H1 (cell line): Measurements from ENCODE around the gene CD58. TPM values are rescaled to one million over a fixed set of nuclear protein-coding genes. Genes with fewer than 3 reads are reported as not detected.

ENCODE experiments used
- CTCF ChIA-PET: fragments of 300-600 bp; sonication (Branson Sonifier 250); formaldehyde crosslinking; loops from one replicate; lab custom pipeline; 2021; ENCODE audit not compliant: partially characterized antibody; lab: Charles Lee
- POLR2A ChIA-PET: fragments of 300-600 bp; sonication (Branson Sonifier 250); formaldehyde crosslinking; loops from one replicate; lab custom pipeline; 2021; ENCODE audit warnings: inconsistent platforms; ENCODE audit not compliant: partially characterized antibody; lab: Charles Lee
- DNase-seq, 2 experiments: peaks; one replicate each; pipeline versions ENCODE4 v3.0.0 to v3.0.0-alpha.2; 2010 to 2022; ENCODE audit warnings: low spot score in 2 of 2, low read depth in 1 of 2, mixed read lengths in 1 of 2
- FAIRE-seq: peaks from 2 replicates; lab custom pipeline; 2011; peaks lifted over from hg19 to GRCh38; lab: Jason Lieb, UNC
- H2AFZ ChIP-seq: 2 replicates; pipeline ENCODE4 v1.8.1; 2012; ENCODE audit warnings: low read length, inconsistent platforms
- H2AK5ac ChIP-seq: 2 replicates; pipeline ENCODE4 v1.6.1; 2013; ENCODE audit warnings: low read depth, low read length
- H2BK120ac ChIP-seq: replicated peaks from 2 replicates; pipeline ENCODE3; 2013; ENCODE audit warnings: low read depth, low read length, inconsistent platforms
- H2BK12ac ChIP-seq: 2 replicates; pipeline ENCODE4 v1.6.1; 2013; ENCODE audit warnings: low read depth, low read length
- H2BK15ac ChIP-seq: 2 replicates; pipeline ENCODE4 v1.6.1; 2013; ENCODE audit warnings: low read length
- H2BK20ac ChIP-seq: 2 replicates; pipeline ENCODE4 v1.6.1; 2013; ENCODE audit warnings: low read length
- H2BK5ac ChIP-seq: 2 replicates; pipeline ENCODE4 v1.6.1; 2013; ENCODE audit warnings: low read depth, low read length
- H3K14ac ChIP-seq: 2 replicates; pipeline ENCODE4 v1.6.1; 2013; ENCODE audit warnings: inconsistent platforms; ENCODE audit not compliant: insufficient read length
- H3K18ac ChIP-seq: 2 replicates; pipeline ENCODE4 v1.6.1; 2013; ENCODE audit warnings: low read length; ENCODE audit errors: extremely low read depth
- H3K23ac ChIP-seq: 2 replicates; pipeline ENCODE4 v1.6.1; 2013; ENCODE audit warnings: inconsistent platforms; ENCODE audit not compliant: insufficient read length
- H3K23me2 ChIP-seq: 2 replicates; pipeline ENCODE4 v1.6.1; 2013; ENCODE audit warnings: low read depth, low read length
- H3K27ac ChIP-seq: 2 replicates; pipeline ENCODE4 v1.6.1; 2011; ENCODE audit warnings: low read depth, low read length, inconsistent platforms
- H3K27me3 ChIP-seq, 4 experiments: replicated peaks in 1 of 4; 1 replicate in 1 of 4; 2 replicates in 3 of 4; pipeline versions ENCODE4 v1.6.1 to v1.8.1; 2011 to 2013; ENCODE audit warnings: low read length in 3 of 4, mild to moderate bottlenecking in 3 of 4, inconsistent platforms in 2 of 4, mixed read lengths in 2 of 4, moderate library complexity in 1 of 4; ENCODE audit not compliant: control insufficient read depth in 3 of 4, insufficient read depth in 3 of 4; ENCODE audit errors: extremely low read depth in 1 of 4
- H3K36me3 ChIP-seq, 4 experiments: 2 replicates each; pipeline versions ENCODE4 v1.6.1 to v1.8.1; 2011 to 2013; ENCODE audit warnings: mild to moderate bottlenecking in 4 of 4, low read length in 3 of 4, moderate library complexity in 2 of 4, control low read depth in 1 of 4, inconsistent platforms in 1 of 4; ENCODE audit not compliant: insufficient read depth in 4 of 4, control insufficient read depth in 2 of 4
- H3K4ac ChIP-seq: replicated peaks from 2 replicates; pipeline ENCODE3; 2013; ENCODE audit warnings: low read length, low read depth, mixed read lengths, inconsistent platforms; ENCODE audit not compliant: insufficient read length
- H3K4me1 ChIP-seq, 4 experiments: replicated peaks in 1 of 4; 1 replicate in 1 of 4; 2 replicates in 3 of 4; pipeline versions ENCODE4 v1.6.1 to v1.8.1; 2011 to 2013; ENCODE audit warnings: low read length in 3 of 4, inconsistent platforms in 2 of 4, mixed read lengths in 1 of 4; ENCODE audit not compliant: insufficient read depth in 4 of 4, control insufficient read depth in 3 of 4
- H3K4me2 ChIP-seq, 2 experiments: 2 replicates each; pipeline versions ENCODE4 v1.6.1 to v1.8.1; 2011 to 2013; ENCODE audit warnings: low read depth in 2 of 2, low read length in 2 of 2, control low read depth in 1 of 2, inconsistent platforms in 1 of 2, mild to moderate bottlenecking in 1 of 2; ENCODE audit not compliant: insufficient read depth in 1 of 2
- H3K4me3 ChIP-seq, 4 experiments: fragments of 200-600, 300-600 bp in 1 of 4; sonication (generic), shearing (Covaris generic), sonication (Bioruptor Twin) in 1 of 4; 2 replicates each; pipeline versions ENCODE4 v1.5.1 to v1.8.1; 2011 to 2016; ENCODE audit warnings: low read length in 4 of 4, low read depth in 3 of 4, control low read depth in 2 of 4, inconsistent platforms in 2 of 4, mild to moderate bottlenecking in 2 of 4, mixed read lengths in 1 of 4, moderate library complexity in 1 of 4; ENCODE audit not compliant: insufficient read depth in 2 of 4; ENCODE audit errors: extremely low read depth in 1 of 4
- H3K56ac ChIP-seq: replicated peaks from 2 replicates; pipeline ENCODE3; 2013; ENCODE audit warnings: low read depth, mild to moderate bottlenecking, mixed read lengths, low read length, inconsistent platforms; ENCODE audit not compliant: insufficient read length
- H3K79me1 ChIP-seq: 2 replicates; pipeline ENCODE4 v1.6.1; 2013; ENCODE audit warnings: low read depth, low read length, control low read depth
- H3K79me2 ChIP-seq, 2 experiments: 2 replicates each; pipeline versions ENCODE4 v1.6.1 to v1.8.1; 2012 to 2013; ENCODE audit warnings: low read length in 2 of 2, mild to moderate bottlenecking in 2 of 2, inconsistent platforms in 1 of 2; ENCODE audit not compliant: insufficient read depth in 2 of 2, control insufficient read depth in 1 of 2
- H3K9ac ChIP-seq, 4 experiments: replicated peaks in 1 of 4; 1 replicate in 1 of 4; 2 replicates in 3 of 4; pipeline versions ENCODE4 v1.6.1 to v1.8.1; 2011 to 2013; ENCODE audit warnings: low read depth in 3 of 4, low read length in 3 of 4, control low read depth in 2 of 4, mild to moderate bottlenecking in 2 of 4, moderate library complexity in 2 of 4, inconsistent platforms in 1 of 4; ENCODE audit errors: extremely low read depth in 1 of 4
- H3K9me3 ChIP-seq, 2 experiments: 2 replicates each; pipeline versions ENCODE4 v1.6.1 to v1.8.1; 2012 to 2013; ENCODE audit warnings: mild to moderate bottlenecking in 2 of 2, moderate library complexity in 2 of 2, control low read depth in 1 of 2, inconsistent platforms in 1 of 2, low read depth in 1 of 2, low read length in 1 of 2, mixed read lengths in 1 of 2; ENCODE audit not compliant: insufficient read depth in 2 of 2
- H4K20me1 ChIP-seq, 2 experiments: replicated peaks in 1 of 2; 2 replicates each; pipeline versions ENCODE3 to v1.8.1; 2011 to 2013; ENCODE audit warnings: inconsistent platforms in 2 of 2, low read length in 2 of 2, mild to moderate bottlenecking in 1 of 2; ENCODE audit not compliant: insufficient read depth in 2 of 2, control insufficient read depth in 1 of 2
- H4K5ac ChIP-seq: 2 replicates; pipeline ENCODE4 v1.6.1; 2013; ENCODE audit warnings: low read length, low read depth, mixed read lengths, inconsistent platforms; ENCODE audit not compliant: insufficient read length
- H4K8ac ChIP-seq: 2 replicates; pipeline ENCODE4 v1.8.0; 2013; ENCODE audit warnings: mild to moderate bottlenecking, moderate library complexity, low read length, inconsistent platforms; ENCODE audit not compliant: insufficient read depth; ENCODE audit errors: extremely low read depth
- H4K91ac ChIP-seq: replicated peaks from 2 replicates; pipeline ENCODE3; 2013; ENCODE audit warnings: low read length, mixed read lengths, inconsistent platforms; ENCODE audit not compliant: insufficient read length
- CBX8 ChIP-seq: fragments of 300-800, 300-1000 bp; sonication (generic); IDR thresholded peaks from 2 replicates; pipeline ENCODE4 v1.7.1; 2016; ENCODE audit warnings: low read depth, low read length, borderline replicate concordance
- TAF1 ChIP-seq: IDR thresholded peaks from 2 replicates; pipeline ENCODE4 v1.6.1; 2011; ENCODE audit warnings: mild to moderate bottlenecking, low read depth, low read length
- TCF12 ChIP-seq: IDR thresholded peaks from 2 replicates; pipeline ENCODE4 v1.6.1; 2011; ENCODE audit warnings: low read depth, mild to moderate bottlenecking, low read length
- WGBS, 2 experiments: shearing (Covaris generic) in 1 of 2; methylation state at CpG; one replicate each; pipeline versions ENCODE4 v1.1.6 to v1.1.7; 2013 to 2015; ENCODE audit warnings: low lambda C conversion rate in 2 of 2, mixed read lengths in 2 of 2, inconsistent platforms in 1 of 2, low coverage in 1 of 2, missing lambda C conversion rate in 1 of 2; ENCODE audit not compliant: insufficient replicate concordance in 2 of 2, insufficient coverage in 1 of 2, insufficient read length in 1 of 2; ENCODE audit errors: extremely low coverage in 1 of 2, missing lambda C conversion rate in 1 of 2; 5-methylcytosine and 5-hydroxymethylcytosine counted together
- polyA plus RNA-seq, 7 experiments: library from polyadenylated mRNA; depleted of rRNA in 3 of 7; stranded (reverse) in 5 of 7; unstranded in 2 of 7; fragments of >200 nt in 5 of 7; fragments of 200-250 nt in 2 of 7; gene quantifications; 1 replicate in 5 of 7; 2 replicates in 1 of 7; 4 replicates in 1 of 7; pipeline versions ENCODE4 v1.2.1 to v1.2.3, GENCODE V29; 2011 to 2013; ENCODE audit warnings: missing spikeins in 2 of 7, mixed read lengths in 2 of 7
- total RNA-seq: library from RNA; stranded (reverse); fragmentation: NEBNext Ultra II Directional; extraction: Animal tissue kit (Norgen Biotek cat#: 25700); gene quantifications from 2 replicates; pipeline ENCODE4 v1.2.1, GENCODE V29; 2021

Gene CD58
- total and polyA plus RNA-seq, 2 of the 8 experiments (the other 6 are each of a cell fraction or from before 2014, with no cell fraction given): 5.3 to 5.5 TPM

DNA sequence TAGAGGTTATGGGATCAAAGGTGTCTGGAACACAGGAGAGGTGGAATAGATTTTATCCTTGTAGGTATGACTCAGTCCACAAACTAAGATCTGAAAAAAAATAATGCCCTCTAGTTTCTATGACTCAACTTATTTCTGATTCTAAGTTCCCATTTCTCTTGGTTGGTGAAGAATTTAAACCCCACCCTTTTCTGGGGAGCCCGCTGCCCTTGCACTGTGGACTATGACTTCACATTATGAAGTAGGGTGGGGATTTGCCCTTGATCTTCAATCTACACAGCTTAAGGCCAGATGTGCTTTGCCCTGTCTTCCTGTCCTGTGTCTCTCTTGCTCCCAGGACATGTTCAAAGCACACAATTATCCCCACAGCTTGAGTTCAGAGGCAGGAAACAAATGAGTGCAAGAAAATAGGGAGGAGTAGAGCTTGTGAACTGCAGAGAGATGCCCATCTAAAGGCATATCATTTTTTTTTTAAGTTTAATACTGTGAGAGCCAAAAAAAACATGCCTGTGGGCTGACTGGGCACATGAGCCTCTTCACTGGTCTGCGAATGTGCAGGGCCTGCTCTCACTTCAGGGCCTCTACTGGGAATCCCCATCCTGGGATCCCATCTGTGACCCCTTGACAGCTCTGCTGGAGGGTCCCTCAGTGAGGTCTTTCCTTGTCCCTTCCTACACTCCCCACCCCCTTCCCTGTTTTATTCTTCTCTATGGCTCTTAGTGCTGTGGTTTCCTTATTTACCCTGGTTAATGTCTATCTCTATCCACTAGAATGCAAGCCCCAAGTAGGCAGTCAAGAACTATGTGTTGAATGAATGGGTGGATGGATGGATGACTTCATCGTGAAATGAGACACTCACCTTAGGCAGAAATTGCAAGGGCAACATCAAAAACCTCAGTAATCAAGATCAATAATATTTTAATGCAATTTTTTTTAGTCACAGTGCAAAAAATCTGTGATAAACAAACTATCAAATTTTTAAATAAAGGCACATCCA, 61.5 kb downstream of the CD58 start:
- Histone ChIP-seq H3K27ac (no peak overlapping the region), H3K4me3 (no peak overlapping the region), H3K18ac (no peak overlapping the region), H2AFZ (no peak overlapping the region), H3K23me2 (no peaks in the 10 kb centered on the region), H3K36me3 (no peaks in the 10 kb centered on the region), H2BK12ac (no peak overlapping the region), H3K9me3 (0 out of 4 replicates have a peak, but pooled peaks cover 0 to 2% of the 10 kb centered on the region in 2 experiments), H2BK20ac (no peak overlapping the region), H4K5ac (no peak overlapping the region), H3K9ac (no peak overlapping the region), H3K56ac (no peak overlapping the region), H3K4me2 (no peak overlapping the region), H3K27me3 (no peaks in the 10 kb centered on the region), H3K14ac (no peak overlapping the region), H2BK15ac (no peak overlapping the region), H2BK120ac (no peak overlapping the region), H3K79me1 (no peaks in the 10 kb centered on the region), H3K4ac (no peak overlapping the region), H3K79me2 (no peaks in the 10 kb centered on the region), H4K20me1 (no peaks in the 10 kb centered on the region), H2AK5ac (no peak overlapping the region), H4K91ac (no peak overlapping the region), H3K4me1 (peaks cover 0 to 5% (median 0%) of the 10 kb centered on the region in 4 experiments; a peak in 1 of 7 replicates), H2BK5ac (no peak overlapping the region), H3K23ac (no peak overlapping the region), H4K8ac (no peak overlapping the region)
- CTCF ChIA-PET: interaction anchor here (1.1 kb wide), 1 partner anchor 10 kb away, joined by 6 read pairs; no protein-coding TSS in a partner anchor
- POLR2A ChIA-PET: no interaction called here
- 98% methylated on average over 3 of the region's 3 CpGs; no CpG with 5 or more reads in 1 of the 2 experiments for WGBS, 2 experiments
- FAIRE-seq (no peak), DNase-seq (no peak)
- no peak for TF ChIP-seq TAF1
- TF ChIP-seq CBX8: no peak
- TF ChIP-seq TCF12: no peak
